AG09319 (cell line): ENCODE measurements around the gene PLEK.
"Not testable (repeated sequence)": the region's sequence is repeated elsewhere in the genome, so short reads cannot be mapped to it uniquely, and the experiment has no call there.

ENCODE experiments used
- DNase-seq: peaks from one replicate; pipeline ENCODE4 v3.0.0-alpha.2; 2010; ENCODE audit warnings: low read depth; ENCODE audit errors: extremely low read depth
- TF ChIP-seq, protein P1 (sequence below): IDR thresholded peaks from 2 replicates; pipeline ENCODE4 v1.5.1; 2011; ENCODE audit warnings: low read depth, mild to moderate bottlenecking, inconsistent platforms, low read length, moderate library complexity

Gene PLEK

DNA sequence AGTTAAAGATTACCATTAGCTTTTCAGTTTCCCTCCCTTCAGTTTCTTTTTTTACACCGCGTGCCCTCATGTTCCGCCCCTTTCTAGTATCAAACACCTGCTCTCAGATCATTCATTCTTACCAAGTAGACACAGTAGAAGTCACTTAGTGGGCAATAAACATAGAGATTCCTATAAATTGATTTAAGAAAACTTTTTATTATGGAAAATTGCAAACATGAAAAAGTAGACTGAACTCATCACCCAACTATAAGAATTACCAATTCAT, 24.1 kb upstream of the PLEK start:
- no peak for DNase-seq
- TF ChIP-seq, protein P1, sequence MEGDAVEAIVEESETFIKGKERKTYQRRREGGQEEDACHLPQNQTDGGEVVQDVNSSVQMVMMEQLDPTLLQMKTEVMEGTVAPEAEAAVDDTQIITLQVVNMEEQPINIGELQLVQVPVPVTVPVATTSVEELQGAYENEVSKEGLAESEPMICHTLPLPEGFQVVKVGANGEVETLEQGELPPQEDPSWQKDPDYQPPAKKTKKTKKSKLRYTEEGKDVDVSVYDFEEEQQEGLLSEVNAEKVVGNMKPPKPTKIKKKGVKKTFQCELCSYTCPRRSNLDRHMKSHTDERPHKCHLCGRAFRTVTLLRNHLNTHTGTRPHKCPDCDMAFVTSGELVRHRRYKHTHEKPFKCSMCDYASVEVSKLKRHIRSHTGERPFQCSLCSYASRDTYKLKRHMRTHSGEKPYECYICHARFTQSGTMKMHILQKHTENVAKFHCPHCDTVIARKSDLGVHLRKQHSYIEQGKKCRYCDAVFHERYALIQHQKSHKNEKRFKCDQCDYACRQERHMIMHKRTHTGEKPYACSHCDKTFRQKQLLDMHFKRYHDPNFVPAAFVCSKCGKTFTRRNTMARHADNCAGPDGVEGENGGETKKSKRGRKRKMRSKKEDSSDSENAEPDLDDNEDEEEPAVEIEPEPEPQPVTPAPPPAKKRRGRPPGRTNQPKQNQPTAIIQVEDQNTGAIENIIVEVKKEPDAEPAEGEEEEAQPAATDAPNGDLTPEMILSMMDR = no peak

DNA sequence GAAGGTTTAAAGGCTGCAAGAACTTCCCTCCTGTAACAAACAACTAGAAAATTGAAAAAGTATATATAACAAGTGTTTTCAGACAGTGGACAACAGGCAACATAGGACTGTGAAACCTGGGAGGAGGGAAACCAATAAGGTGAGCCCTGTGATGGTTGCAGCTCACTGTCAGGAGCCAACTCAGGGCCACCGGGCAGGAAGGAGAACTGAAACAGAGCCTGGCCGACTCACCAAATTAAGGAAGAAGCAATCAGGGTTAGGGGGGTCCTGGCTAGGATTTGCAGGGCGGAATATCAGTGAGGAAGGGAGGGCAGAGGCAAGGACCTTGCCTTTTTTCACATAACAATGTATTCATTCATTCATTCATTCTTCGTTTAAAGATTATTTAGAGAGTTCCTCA, 23.5 kb upstream of the PLEK start:
- DNase-seq = no peak
- TF ChIP-seq, protein P1 = no peak

DNA sequence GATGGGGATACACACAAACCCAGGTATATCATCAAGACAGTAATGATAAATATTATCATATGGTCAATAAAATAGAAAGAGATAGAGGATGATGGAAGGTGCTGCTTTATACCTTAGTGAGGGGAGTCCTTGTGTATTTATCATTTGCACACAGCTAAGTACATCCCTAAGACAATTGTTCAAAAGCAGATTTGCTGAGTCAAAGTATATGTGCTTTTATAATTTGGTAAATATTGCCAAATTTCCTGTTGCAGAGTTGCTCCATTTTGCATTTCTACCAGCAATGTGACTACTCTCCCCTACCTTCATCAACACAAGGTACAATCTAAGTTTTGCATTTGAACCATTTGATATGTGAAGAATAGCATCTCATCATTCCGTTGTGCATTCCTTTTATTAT, 22.6 kb upstream of the PLEK start:
- no peak for DNase-seq
- TF ChIP-seq, protein P1 = no peak

DNA sequence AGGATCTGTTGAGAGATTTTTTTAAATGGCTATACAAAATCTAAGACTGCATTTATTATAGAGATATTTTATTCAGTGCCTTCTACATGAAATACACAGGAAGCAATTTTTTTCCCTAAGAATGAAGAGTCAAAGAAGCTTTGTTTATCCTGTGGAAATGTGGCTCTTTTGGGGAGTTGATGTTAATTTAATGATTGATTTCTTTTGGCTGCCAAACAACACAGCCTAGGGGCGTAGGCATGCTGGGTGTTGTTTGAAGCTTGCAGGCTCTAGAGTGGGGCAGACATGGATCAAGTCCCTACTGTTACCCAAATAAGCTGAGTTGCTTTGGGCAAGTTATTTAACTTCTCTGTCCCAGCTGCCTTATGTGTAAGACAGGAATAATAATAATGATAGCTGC, 21.1 kb upstream of the PLEK start:
- TF ChIP-seq, protein P1 = no peak
- no peak for DNase-seq

DNA sequence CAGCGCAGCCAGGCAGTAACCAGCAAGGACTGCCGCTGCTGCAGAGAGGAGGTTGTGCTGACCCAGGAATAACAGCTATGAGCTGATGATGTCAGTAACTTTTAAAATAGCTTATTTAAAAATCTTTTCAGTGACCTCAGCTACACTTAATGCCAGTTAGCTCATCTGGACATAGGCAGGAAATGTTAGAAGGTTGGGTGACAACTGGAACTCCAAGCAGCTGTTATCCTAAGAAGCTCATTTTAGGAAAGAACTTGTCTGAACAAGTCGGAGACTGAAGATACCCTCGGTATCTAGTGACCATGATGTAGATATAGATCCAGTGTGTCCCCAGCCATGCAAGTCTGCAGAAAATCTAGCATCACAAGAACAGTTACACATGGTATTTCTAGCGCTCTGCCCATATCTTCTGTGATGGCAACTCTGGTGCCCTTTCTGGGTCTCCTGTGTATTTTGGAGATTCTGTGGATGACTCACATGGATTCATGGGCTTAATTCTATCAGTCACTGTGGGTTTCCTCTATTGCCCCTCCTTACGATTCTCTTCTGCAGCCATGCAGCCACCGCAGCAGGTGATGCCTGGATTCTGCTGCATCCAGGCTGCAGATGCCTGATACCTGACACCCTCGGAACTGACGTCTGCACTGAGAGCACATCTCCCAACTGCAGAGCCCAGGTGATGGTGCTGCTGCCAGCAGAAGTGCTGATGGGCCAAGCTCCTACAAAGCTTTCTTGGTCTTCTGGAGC, 19.8 kb upstream of the PLEK start:
- TF ChIP-seq, protein P1 = no peak
- no peak for DNase-seq

DNA sequence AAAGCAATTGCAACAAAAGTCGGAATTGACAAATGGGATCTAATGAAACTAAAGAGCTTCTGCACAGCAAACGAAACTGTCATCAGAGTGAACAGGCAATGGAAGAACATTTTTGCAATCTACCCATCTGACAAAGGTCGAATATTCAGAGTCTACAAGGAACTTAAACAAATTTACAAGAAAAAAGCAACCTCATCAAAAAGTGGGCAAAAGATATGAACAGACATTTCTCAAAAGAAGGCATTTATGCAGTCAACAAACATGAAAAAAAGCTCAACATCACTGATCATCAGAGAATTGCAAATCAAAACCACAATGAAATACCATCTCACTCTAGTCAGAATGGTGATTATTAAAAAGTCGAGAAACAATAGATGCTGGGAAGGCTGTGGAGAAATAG, 16.0 kb upstream of the PLEK start:
- not testable (repeated sequence) for DNase-seq

DNA sequence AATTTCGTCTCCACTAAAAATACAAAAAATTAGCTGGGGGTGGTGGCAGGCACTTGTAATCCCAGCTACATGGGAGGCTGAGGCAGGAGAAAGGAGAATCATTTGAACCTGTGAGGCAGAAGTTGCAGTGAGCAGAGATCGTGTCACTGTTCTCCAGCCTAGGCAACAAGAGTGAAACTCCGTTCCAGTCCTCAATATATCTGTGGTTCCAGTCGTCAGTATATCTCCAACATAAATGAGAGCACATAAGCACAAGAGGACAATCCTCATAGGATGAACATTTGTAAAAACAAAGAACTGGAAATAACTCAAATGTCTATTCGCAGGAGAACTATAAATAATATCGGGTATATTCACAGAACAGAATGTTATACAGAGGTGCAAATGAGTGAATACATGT, 13.1 kb upstream of the PLEK start:
- DNase-seq = no peak
- TF ChIP-seq, protein P1 = no peak

DNA sequence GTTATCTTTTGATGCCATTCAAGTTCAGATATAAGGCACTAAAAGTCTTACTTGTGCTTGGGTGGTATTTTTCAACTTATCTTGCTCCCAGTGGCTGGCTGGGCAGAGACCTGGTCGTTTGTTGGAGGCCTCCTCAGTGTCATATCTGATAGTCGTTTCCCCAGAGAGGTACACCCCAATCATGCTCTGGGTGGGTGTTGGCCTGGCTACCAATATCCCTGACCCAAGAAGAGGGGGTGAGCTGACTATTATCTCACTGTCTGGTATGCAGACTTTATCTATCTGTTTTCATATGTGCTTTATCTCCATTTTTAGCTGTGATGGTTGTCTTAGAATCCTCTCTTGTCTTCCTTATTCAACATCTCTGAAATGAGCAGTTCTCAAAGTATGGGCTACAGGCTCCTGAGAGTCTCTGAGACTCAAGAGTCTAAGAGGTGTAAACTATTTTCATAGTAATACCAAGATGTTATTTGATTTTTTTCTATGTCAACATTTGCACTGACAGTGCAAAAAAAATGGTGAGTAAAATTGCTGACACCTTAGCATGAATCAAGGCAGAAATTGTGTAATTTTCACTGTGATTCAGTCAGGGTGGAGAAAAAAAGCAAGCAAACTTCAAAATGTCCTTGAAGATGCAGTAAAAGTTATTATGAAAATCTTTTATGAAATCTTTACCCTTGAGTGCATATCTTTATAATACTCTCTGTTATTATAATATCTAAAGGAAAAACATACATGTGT, 12.3 kb upstream of the PLEK start:
- DNase-seq = no peak

More for the DNA sequence above, 12.3 kb upstream of the PLEK start:
- TF ChIP-seq, protein P1 = no peak
